Measurements from ENCODE around the gene NEO1.

- TF ChIP-seq ZNF70 (CRISPR knock-in tag; IDR thresholded peaks at IDR 0.05), result no peak
- TF ChIP-seq CSDC2 (CRISPR knock-in tag; IDR thresholded peaks at IDR 0.05), result no peak
Measured at GRCh38 chr15:73053398-73053723, 1.1 kb downstream of the NEO1 start.
